ENCODE data around the gene IL18RAP.

IL18RAP gene, protein sequence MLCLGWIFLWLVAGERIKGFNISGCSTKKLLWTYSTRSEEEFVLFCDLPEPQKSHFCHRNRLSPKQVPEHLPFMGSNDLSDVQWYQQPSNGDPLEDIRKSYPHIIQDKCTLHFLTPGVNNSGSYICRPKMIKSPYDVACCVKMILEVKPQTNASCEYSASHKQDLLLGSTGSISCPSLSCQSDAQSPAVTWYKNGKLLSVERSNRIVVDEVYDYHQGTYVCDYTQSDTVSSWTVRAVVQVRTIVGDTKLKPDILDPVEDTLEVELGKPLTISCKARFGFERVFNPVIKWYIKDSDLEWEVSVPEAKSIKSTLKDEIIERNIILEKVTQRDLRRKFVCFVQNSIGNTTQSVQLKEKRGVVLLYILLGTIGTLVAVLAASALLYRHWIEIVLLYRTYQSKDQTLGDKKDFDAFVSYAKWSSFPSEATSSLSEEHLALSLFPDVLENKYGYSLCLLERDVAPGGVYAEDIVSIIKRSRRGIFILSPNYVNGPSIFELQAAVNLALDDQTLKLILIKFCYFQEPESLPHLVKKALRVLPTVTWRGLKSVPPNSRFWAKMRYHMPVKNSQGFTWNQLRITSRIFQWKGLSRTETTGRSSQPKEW

GRCh38 chr2:102422910-102423309 lies at the start of gene IL18RAP:
TSS of gene IL18RAP (plus strand) at chr2:102423160. CDS start at chr2:102423278, 118 bp downstream.
- no peak within 1 kb of the TSS for H3K4me3 ChIP-seq (ENCODE audit: low read length)
- no peaks in the 10 kb centered on the region for H3K4me1 ChIP-seq (ENCODE audit: insufficient read depth, low read length)
- no peak within 1 kb of the TSS for H2AFZ ChIP-seq (ENCODE audit: low read depth, low read length)
- no peaks in the 10 kb centered on the region for H3K27me3 ChIP-seq (ENCODE audit: insufficient read depth, low read length)
- H3K36me3 ChIP-seq (ENCODE audit: insufficient read depth, low read length), result no peaks in the 10 kb centered on the region
- H3K9me3 ChIP-seq (ENCODE audit: low read length), result no peaks in the 10 kb centered on the region

DNA sequence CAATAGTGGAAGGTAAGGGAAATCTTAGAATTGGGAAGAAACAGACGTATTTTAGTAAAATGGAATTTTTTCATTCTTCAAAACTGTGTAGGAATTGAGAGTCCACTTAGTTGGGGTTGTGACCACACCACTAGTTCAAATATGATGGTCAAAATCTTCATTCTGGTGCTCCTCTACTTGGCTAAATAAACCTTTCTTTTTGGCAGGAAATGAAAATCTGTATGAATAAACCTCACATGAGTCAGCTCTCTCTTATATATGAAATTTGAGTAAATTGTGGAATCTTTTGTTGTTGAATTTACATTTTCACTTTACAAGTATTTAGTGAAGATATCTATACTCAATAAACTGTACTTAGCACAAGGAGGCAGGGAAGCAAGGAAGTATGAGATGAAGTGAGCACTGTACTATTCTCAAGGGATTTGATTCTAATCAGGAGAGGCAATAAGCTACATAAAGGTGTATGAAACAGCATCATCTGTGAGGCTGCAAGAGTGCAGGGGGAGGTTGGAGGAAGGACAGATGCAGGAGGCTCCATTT lies 46.8 kb upstream of the IL18RAP start:
- Histone ChIP-seq H3K4me3 (ENCODE audit: low read length) (no peak overlapping the region), H3K9me3 (ENCODE audit: low read length) (no peaks in the 10 kb centered on the region), H2AFZ (ENCODE audit: low read depth, low read length) (no peak overlapping the region), H3K36me3 (ENCODE audit: insufficient read depth, low read length) (no peaks in the 10 kb centered on the region), H3K27me3 (ENCODE audit: insufficient read depth, low read length) (no peaks in the 10 kb centered on the region), H3K4me1 (ENCODE audit: insufficient read depth, low read length) (no peaks in the 10 kb centered on the region)

GRCh38 chr2:102383722-102384121 lies 39.2 kb upstream of the IL18RAP start:
- H3K27me3 ChIP-seq (ENCODE audit: insufficient read depth, low read length), result no peaks in the 10 kb centered on the region
- H3K4me3 ChIP-seq (ENCODE audit: low read length), result no peak overlapping the region
- no peaks in the 10 kb centered on the region for H3K9me3 ChIP-seq (ENCODE audit: low read length)
- H3K4me1 ChIP-seq (ENCODE audit: insufficient read depth, low read length), result no peaks in the 10 kb centered on the region
- no peaks in the 10 kb centered on the region for H3K36me3 ChIP-seq (ENCODE audit: insufficient read depth, low read length)
- H2AFZ ChIP-seq (ENCODE audit: low read depth, low read length), result no peak overlapping the region

GRCh38 chr2:102385522-102385921 lies 37.4 kb upstream of the IL18RAP start:
- Histone ChIP-seq H3K27me3 (ENCODE audit: insufficient read depth, low read length) (no peaks in the 10 kb centered on the region), H3K36me3 (ENCODE audit: insufficient read depth, low read length) (no peaks in the 10 kb centered on the region), H2AFZ (ENCODE audit: low read depth, low read length) (no peak overlapping the region), H3K4me1 (ENCODE audit: insufficient read depth, low read length) (no peaks in the 10 kb centered on the region), H3K4me3 (ENCODE audit: low read length) (no peak overlapping the region), H3K9me3 (ENCODE audit: low read length) (no peaks in the 10 kb centered on the region)

GRCh38 chr2:102386004-102386403 lies 37.0 kb upstream of the IL18RAP start:
- Histone ChIP-seq H2AFZ (ENCODE audit: low read depth, low read length) (peak overlapping the region; percentile 26), H3K36me3 (ENCODE audit: insufficient read depth, low read length) (no peaks in the 10 kb centered on the region)

GRCh38 chr2:102386867-102387541 lies 36.0 kb upstream of the IL18RAP start:
- Histone ChIP-seq H3K9me3 (ENCODE audit: low read length) (no peaks in the 10 kb centered on the region), H3K27me3 (ENCODE audit: insufficient read depth, low read length) (no peaks in the 10 kb centered on the region), H3K4me1 (ENCODE audit: insufficient read depth, low read length) (no peaks in the 10 kb centered on the region), H3K4me3 (ENCODE audit: low read length) (no peak overlapping the region), H3K36me3 (ENCODE audit: insufficient read depth, low read length) (no peaks in the 10 kb centered on the region), H2AFZ (ENCODE audit: low read depth, low read length) (no peak overlapping the region)

More at GRCh38 chr2:102386004-102386403, 37.0 kb upstream of the IL18RAP start:
- Histone ChIP-seq H3K4me1 (ENCODE audit: insufficient read depth, low read length) (no peaks in the 10 kb centered on the region), H3K9me3 (ENCODE audit: low read length) (no peaks in the 10 kb centered on the region), H3K27me3 (ENCODE audit: insufficient read depth, low read length) (no peaks in the 10 kb centered on the region), H3K4me3 (ENCODE audit: low read length) (no peak overlapping the region)

DNA sequence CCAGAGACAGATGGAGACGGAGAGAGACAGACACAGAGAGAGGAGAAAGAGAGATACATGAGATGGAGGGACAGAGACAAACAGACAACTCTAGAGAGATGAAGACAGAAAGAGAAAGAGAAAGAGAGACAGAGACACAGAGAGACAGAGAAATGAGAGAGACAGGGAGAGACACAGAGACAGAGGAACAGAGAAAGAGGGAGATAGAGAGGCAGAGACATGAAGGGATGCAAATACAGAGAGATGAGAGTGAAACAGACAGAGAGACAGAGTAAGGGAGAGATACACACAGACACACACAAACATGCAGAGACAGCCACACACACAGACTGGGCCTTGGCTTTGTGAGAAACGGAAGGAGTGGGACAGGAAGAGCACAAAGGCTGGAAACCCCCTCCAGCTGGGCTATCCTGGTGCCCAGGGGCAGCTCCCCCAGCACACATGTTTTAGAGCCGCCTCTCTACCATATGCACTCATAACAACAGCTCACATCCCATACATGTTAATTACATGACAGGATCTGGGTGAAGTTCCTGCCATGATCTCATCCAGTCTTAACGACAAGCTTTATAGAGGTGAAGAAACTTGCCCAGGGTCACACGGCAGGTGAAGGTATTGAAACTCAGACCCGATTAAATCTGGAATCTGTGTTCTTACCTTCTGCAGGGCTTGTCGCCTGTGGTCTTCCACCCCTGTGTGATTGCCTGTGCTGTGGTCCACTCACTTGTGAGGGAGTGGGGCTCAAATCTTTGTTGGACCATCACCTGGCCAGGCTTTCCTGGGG lies 35.0 kb upstream of the IL18RAP start:
- no peaks in the 10 kb centered on the region for H3K27me3 ChIP-seq (ENCODE audit: insufficient read depth, low read length)
- H2AFZ ChIP-seq (ENCODE audit: low read depth, low read length), result no peak overlapping the region
- no peak overlapping the region for H3K4me3 ChIP-seq (ENCODE audit: low read length)
- H3K4me1 ChIP-seq (ENCODE audit: insufficient read depth, low read length), result no peaks in the 10 kb centered on the region
- no peaks in the 10 kb centered on the region for H3K36me3 ChIP-seq (ENCODE audit: insufficient read depth, low read length)
- H3K9me3 ChIP-seq (ENCODE audit: low read length), result no peaks in the 10 kb centered on the region

GRCh38 chr2:102391565-102391964 lies 31.4 kb upstream of the IL18RAP start:
- Histone ChIP-seq H3K4me3 (ENCODE audit: low read length) (no peak overlapping the region), H3K9me3 (ENCODE audit: low read length) (no peaks in the 10 kb centered on the region), H3K36me3 (ENCODE audit: insufficient read depth, low read length) (no peaks in the 10 kb centered on the region), H3K27me3 (ENCODE audit: insufficient read depth, low read length) (no peaks in the 10 kb centered on the region), H3K4me1 (ENCODE audit: insufficient read depth, low read length) (no peaks in the 10 kb centered on the region), H2AFZ (ENCODE audit: low read depth, low read length) (no peak overlapping the region)

DNA sequence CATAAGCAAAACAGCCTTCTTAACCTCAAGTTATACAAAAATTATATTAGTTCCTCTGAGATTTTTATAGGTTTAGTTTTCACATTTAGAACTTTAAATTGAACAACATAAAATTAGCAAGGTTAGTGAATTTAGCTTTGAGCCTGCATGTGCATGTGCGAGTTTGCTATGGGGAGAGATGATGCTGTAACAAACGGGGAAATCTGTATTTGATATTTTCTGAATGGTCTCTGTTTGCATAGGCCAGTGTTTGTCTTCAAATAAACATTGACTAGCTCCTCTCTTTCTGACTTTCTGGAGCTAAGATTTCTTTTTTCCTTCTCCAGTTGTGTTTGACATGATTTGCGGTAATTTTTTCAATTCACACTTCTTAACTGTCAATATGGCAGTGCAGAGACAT lies 30.9 kb upstream of the IL18RAP start:
- Histone ChIP-seq H3K9me3 (ENCODE audit: low read length) (no peaks in the 10 kb centered on the region), H3K27me3 (ENCODE audit: insufficient read depth, low read length) (no peaks in the 10 kb centered on the region), H3K4me3 (ENCODE audit: low read length) (no peak overlapping the region), H3K4me1 (ENCODE audit: insufficient read depth, low read length) (no peaks in the 10 kb centered on the region), H2AFZ (ENCODE audit: low read depth, low read length) (no peak overlapping the region), H3K36me3 (ENCODE audit: insufficient read depth, low read length) (no peaks in the 10 kb centered on the region)

DNA sequence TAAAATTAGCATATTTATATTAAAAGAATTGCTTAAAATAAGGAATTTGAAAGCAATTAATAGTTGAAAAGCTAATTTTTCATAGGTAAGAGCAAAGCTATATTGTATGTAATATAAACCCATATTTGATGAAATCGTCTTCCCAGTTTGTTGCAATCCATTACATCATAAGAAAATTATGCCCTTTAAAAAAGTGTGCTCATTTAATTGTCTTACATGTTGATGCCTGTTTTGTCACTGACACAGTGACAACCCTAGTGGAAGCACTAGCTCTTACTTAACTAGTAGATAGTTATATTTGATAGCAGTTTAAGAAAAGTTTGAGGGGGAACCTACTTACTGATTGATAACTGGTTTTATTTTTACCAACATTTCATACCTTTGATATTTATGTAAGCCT lies 30.0 kb upstream of the IL18RAP start:
- no peaks in the 10 kb centered on the region for H3K9me3 ChIP-seq (ENCODE audit: low read length)
- no peaks in the 10 kb centered on the region for H3K4me1 ChIP-seq (ENCODE audit: insufficient read depth, low read length)
- no peaks in the 10 kb centered on the region for H3K27me3 ChIP-seq (ENCODE audit: insufficient read depth, low read length)
- no peak overlapping the region for H2AFZ ChIP-seq (ENCODE audit: low read depth, low read length)
- no peaks in the 10 kb centered on the region for H3K36me3 ChIP-seq (ENCODE audit: insufficient read depth, low read length)
- no peak overlapping the region for H3K4me3 ChIP-seq (ENCODE audit: low read length)

DNA sequence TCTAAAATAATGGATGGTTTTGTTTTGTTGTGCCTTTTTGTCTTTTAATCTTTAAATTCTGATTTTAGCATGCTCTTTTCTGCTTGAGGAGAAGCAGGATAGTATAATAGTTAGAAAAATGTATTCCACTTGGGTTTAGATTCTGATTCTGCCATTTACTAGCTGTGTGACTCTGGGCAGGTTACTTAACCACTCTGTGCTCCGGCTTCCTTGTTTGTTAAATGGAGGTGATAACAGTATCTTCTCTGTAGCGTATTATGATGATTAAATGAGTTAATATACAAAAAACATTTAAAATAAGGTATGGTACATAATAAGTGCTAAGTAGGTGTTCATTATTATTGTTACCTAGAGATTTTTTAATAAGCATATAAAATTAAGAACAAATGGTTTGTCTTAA lies 26.9 kb upstream of the IL18RAP start:
- no peak overlapping the region for H3K4me3 ChIP-seq (ENCODE audit: low read length)
- no peaks in the 10 kb centered on the region for H3K9me3 ChIP-seq (ENCODE audit: low read length)
- no peaks in the 10 kb centered on the region for H3K4me1 ChIP-seq (ENCODE audit: insufficient read depth, low read length)
- no peaks in the 10 kb centered on the region for H3K27me3 ChIP-seq (ENCODE audit: insufficient read depth, low read length)
- H2AFZ ChIP-seq (ENCODE audit: low read depth, low read length), result no peak overlapping the region
- no peaks in the 10 kb centered on the region for H3K36me3 ChIP-seq (ENCODE audit: insufficient read depth, low read length)

GRCh38 chr2:102397209-102397608 lies 25.8 kb upstream of the IL18RAP start:
- Histone ChIP-seq H3K4me3 (ENCODE audit: low read length) (no peak overlapping the region), H3K27me3 (ENCODE audit: insufficient read depth, low read length) (no peaks in the 10 kb centered on the region), H3K36me3 (ENCODE audit: insufficient read depth, low read length) (no peaks in the 10 kb centered on the region), H2AFZ (ENCODE audit: low read depth, low read length) (no peak overlapping the region), H3K4me1 (ENCODE audit: insufficient read depth, low read length) (no peaks in the 10 kb centered on the region), H3K9me3 (ENCODE audit: low read length) (no peaks in the 10 kb centered on the region)
